HG03558 (cell line): ENCODE measurements around the gene FSD1.
"Not testable (repeated sequence)": the region's sequence is repeated elsewhere in the genome, so short reads cannot be mapped to it uniquely, and the experiment has no call there.

Source experiments
- ATAC-seq: cut with Tn5 transposase; IDR thresholded peaks from one replicate; pipeline ENCODE4 v1.9.1; 2021; ENCODE audit warnings: moderate number of reproducible peaks; ENCODE audit not compliant: unreplicated experiment; ENCODE audit errors: extremely low read depth

The FSD1 gene

GRCh38 chr19:4342314-4342614 lies 37.9 kb downstream of the FSD1 start:
- no peak for ATAC-seq

GRCh38 chr19:4342615-4343369 lies 38.4 kb downstream of the FSD1 start:
- ATAC-seq, result peak; percentile 63

GRCh38 chr19:4343370-4344307 lies 39.2 kb downstream of the FSD1 start, which contains the start of gene MPND:
Gene MPND, plus strand, starts transcription at chr19:4343562. Its CDS starts 32 bp downstream, at chr19:4343594.
- ATAC-seq, result no peak

GRCh38 chr19:4345342-4346019 lies 41.1 kb downstream of the FSD1 start:
- ATAC-seq, result no peak

- ATAC-seq, result no peak
Measured at GRCh38 chr19:4346020-4346383, 41.6 kb downstream of the FSD1 start.

- ATAC-seq, result no peak
Measured at GRCh38 chr19:4347521-4347920, 43.1 kb downstream of the FSD1 start.

GRCh38 chr19:4349225-4349624 lies 44.8 kb downstream of the FSD1 start:
- ATAC-seq, result not testable (repeated sequence)

GRCh38 chr19:4350111-4350510 lies 45.7 kb downstream of the FSD1 start:
- ATAC-seq, result no peak

- ATAC-seq, result no peak
Measured at GRCh38 chr19:4350726-4351125, 46.3 kb downstream of the FSD1 start.

- ATAC-seq, result no peak
Measured at GRCh38 chr19:4352701-4353121, 48.3 kb downstream of the FSD1 start.

- ATAC-seq, result no peak
Measured at GRCh38 chr19:4354282-4354681, 49.9 kb downstream of the FSD1 start.

GRCh38 chr19:4354897-4355296 lies 50.5 kb downstream of the FSD1 start:
- ATAC-seq, result no peak

- no peak for ATAC-seq
Measured at GRCh38 chr19:4357095-4357797, 52.8 kb downstream of the FSD1 start.

GRCh38 chr19:4357921-4358326 lies 53.5 kb downstream of the FSD1 start:
- ATAC-seq, result no peak

- no peak for ATAC-seq
Measured at GRCh38 chr19:4358709-4359626, 54.6 kb downstream of the FSD1 start.

- no peak for ATAC-seq
Measured at GRCh38 chr19:4359627-4360000, 55.2 kb downstream of the FSD1 start.

GRCh38 chr19:4360081-4360569 lies 55.7 kb downstream of the FSD1 start:
- no peak for ATAC-seq

- no peak for ATAC-seq
Measured at GRCh38 chr19:4360641-4361151, 56.3 kb downstream of the FSD1 start.
